ENCODE results near the gene SPATA20. TPM values are rescaled to one million over a fixed set of nuclear protein-coding genes. Genes with fewer than 3 reads are reported as not detected.
A peak's percentile ranks its signal among the peaks of the same experiment; 100 is the strongest.

SPATA20 gene
- total and polyA plus RNA-seq, 2 of the 13 experiments (the other 11 are each of a cell fraction or from before 2014, with no cell fraction given): 36.1 to 64.8 TPM

DNA sequence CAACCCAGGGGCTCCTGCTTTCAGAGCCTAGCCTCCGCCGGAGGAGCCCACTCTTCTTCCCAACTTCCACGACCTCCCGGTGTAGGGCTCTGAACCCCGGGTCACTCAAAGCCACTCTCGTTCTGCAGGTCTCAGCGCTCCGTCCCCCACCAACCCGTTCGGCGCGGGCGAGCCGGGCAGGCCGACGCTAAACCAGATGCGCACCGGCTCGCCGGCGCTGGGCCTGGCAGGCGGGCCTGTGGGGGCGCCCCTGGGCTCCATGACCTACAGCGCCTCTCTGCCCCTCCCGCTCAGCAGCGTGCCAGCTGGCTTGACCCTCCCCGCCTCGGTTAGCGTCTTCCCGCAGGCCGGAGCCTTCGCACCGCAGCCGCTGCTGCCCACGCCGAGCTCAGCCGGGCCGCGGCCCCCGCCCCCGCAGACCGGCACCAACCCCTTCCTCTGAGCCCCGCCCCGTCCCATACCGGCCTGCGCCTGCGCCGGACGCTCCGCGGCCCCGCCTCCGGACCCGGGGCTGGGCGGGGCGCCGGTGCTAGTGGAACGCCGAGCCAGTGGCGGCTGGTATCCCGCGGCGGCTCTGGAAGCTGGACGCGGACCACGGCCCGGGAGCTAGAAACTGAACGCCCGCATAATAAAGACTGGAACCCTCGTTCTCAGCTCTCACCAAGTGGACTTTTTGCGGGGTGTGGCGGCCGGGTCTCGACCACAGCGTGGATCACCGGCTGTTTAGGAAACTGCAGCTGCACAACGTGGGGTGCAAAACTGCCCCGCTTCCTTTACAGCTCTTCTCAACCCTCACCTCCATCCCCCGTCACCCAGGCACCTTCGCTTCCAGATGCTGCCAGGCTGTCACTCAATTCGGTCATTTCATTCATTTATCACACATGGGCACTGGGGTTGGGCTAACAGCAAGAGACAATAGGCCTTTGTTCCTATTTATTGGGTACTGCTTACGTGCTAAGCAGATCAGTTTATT is 5.0 kb upstream of the SPATA20 start (continued):
- TF ChIP-seq, protein P1, sequence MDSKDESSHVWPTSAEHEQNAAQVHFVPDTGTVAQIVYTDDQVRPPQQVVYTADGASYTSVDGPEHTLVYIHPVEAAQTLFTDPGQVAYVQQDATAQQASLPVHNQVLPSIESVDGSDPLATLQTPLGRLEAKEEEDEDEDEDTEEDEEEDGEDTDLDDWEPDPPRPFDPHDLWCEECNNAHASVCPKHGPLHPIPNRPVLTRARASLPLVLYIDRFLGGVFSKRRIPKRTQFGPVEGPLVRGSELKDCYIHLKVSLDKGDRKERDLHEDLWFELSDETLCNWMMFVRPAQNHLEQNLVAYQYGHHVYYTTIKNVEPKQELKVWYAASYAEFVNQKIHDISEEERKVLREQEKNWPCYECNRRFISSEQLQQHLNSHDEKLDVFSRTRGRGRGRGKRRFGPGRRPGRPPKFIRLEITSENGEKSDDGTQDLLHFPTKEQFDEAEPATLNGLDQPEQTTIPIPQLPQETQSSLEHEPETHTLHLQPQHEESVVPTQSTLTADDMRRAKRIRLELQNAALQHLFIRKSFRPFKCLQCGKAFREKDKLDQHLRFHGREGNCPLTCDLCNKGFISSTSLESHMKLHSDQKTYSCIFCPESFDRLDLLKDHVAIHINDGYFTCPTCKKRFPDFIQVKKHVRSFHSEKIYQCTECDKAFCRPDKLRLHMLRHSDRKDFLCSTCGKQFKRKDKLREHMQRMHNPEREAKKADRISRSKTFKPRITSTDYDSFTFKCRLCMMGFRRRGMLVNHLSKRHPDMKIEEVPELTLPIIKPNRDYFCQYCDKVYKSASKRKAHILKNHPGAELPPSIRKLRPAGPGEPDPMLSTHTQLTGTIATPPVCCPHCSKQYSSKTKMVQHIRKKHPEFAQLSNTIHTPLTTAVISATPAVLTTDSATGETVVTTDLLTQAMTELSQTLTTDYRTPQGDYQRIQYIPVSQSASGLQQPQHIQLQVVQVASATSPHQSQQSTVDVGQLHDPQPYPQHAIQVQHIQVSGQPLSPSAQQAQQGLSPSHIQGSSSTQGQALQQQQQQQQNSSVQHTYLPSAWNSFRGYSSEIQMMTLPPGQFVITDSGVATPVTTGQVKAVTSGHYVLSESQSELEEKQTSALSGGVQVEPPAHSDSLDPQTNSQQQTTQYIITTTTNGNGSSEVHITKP (CRISPR knock-in tag; IDR thresholded peaks at IDR 0.05; ENCODE audit: low read depth): no peak
- no peak for TF ChIP-seq SRSF9 (IDR thresholded peaks at IDR 0.05; ENCODE audit: borderline replicate concordance, insufficient read depth, low read depth, low read length, poor library complexity, severe bottlenecking)
- peak; percentile 96 for TF ChIP-seq ZFY (CRISPR knock-in tag; IDR thresholded peaks at IDR 0.05)
- no peak for TF ChIP-seq MIXL1 (CRISPR knock-in tag; IDR thresholded peaks at IDR 0.05)
- peak; percentile 91 for TF ChIP-seq HOXA5 (CRISPR knock-in tag; IDR thresholded peaks at IDR 0.05)
- TF ChIP-seq ZNF180 (CRISPR knock-in tag; IDR thresholded peaks at IDR 0.05; ENCODE audit: borderline replicate concordance, low read depth): no peak
- TF ChIP-seq FOXK1 (CRISPR knock-in tag; IDR thresholded peaks at IDR 0.05; ENCODE audit: borderline replicate concordance, low read depth): 0 out of 2 replicates have a peak, but pooled peaks have one; percentile 14
- no peak for TF ChIP-seq ZFP36 (IDR thresholded peaks at IDR 0.05; ENCODE audit: borderline replicate concordance, low read depth, low read length, partially characterized antibody)
- TF ChIP-seq, protein P2, sequence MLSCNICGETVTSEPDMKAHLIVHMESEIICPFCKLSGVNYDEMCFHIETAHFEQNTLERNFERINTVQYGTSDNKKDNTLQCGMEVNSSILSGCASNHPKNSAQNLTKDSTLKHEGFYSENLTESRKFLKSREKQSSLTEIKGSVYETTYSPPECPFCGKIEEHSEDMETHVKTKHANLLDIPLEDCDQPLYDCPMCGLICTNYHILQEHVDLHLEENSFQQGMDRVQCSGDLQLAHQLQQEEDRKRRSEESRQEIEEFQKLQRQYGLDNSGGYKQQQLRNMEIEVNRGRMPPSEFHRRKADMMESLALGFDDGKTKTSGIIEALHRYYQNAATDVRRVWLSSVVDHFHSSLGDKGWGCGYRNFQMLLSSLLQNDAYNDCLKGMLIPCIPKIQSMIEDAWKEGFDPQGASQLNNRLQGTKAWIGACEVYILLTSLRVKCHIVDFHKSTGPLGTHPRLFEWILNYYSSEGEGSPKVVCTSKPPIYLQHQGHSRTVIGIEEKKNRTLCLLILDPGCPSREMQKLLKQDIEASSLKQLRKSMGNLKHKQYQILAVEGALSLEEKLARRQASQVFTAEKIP (CRISPR knock-in tag; IDR thresholded peaks at IDR 0.05; ENCODE audit: borderline replicate concordance): no peak
- 0 out of 2 replicates have a peak, but pooled peaks have one; percentile 27 for TF ChIP-seq ZNF234 (CRISPR knock-in tag; conservative IDR thresholded peaks at IDR 0.05)
- TF ChIP-seq HDAC1 (CRISPR knock-in tag; IDR thresholded peaks at IDR 0.05): peak; percentile 37; the same call in 1 of the 2 replicates
- TF ChIP-seq, protein P3, sequence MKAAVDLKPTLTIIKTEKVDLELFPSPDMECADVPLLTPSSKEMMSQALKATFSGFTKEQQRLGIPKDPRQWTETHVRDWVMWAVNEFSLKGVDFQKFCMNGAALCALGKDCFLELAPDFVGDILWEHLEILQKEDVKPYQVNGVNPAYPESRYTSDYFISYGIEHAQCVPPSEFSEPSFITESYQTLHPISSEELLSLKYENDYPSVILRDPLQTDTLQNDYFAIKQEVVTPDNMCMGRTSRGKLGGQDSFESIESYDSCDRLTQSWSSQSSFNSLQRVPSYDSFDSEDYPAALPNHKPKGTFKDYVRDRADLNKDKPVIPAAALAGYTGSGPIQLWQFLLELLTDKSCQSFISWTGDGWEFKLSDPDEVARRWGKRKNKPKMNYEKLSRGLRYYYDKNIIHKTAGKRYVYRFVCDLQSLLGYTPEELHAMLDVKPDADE (CRISPR knock-in tag; IDR thresholded peaks at IDR 0.05): peak; percentile 94; the same call in 1 of the 2 replicates
- TF ChIP-seq RORA (CRISPR knock-in tag; IDR thresholded peaks at IDR 0.05): no peak
- TF ChIP-seq RBM22 (optimal IDR thresholded peaks at IDR 0.05; ENCODE audit: low read length): peak; percentile 30
- TF ChIP-seq, protein P4, sequence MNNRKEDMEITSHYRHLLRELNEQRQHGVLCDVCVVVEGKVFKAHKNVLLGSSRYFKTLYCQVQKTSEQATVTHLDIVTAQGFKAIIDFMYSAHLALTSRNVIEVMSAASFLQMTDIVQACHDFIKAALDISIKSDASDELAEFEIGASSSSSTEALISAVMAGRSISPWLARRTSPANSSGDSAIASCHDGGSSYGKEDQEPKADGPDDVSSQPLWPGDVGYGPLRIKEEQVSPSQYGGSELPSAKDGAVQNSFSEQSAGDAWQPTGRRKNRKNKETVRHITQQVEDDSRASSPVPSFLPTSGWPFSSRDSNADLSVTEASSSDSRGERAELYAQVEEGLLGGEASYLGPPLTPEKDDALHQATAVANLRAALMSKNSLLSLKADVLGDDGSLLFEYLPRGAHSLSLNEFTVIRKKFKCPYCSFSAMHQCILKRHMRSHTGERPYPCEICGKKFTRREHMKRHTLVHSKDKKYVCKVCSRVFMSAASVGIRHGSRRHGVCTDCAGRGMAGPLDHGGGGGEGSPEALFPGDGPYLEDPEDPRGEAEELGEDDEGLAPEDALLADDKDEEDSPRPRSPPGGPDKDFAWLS (CRISPR knock-in tag; IDR thresholded peaks at IDR 0.05; ENCODE audit: borderline replicate concordance): 0 out of 2 replicates have a peak, but pooled peaks have one; percentile 54
- TF ChIP-seq MEIS2 (CRISPR knock-in tag; IDR thresholded peaks at IDR 0.05): 0 out of 2 replicates have a peak, but pooled peaks have one; percentile 75
- TF ChIP-seq, protein P5, sequence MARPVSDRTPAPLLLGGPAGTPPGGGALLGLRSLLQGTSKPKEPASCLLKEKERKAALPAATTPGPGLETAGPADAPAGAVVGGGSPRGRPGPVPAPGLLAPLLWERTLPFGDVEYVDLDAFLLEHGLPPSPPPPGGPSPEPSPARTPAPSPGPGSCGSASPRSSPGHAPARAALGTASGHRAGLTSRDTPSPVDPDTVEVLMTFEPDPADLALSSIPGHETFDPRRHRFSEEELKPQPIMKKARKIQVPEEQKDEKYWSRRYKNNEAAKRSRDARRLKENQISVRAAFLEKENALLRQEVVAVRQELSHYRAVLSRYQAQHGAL (CRISPR knock-in tag; IDR thresholded peaks at IDR 0.05; ENCODE audit: not compliant biosample characterization): peak; percentile 81

Measured in HepG2 (cell line).